B cell (primary cell): ENCODE measurements around the gene RALGAPB. TPM values are rescaled to one million over a fixed set of nuclear protein-coding genes. Genes with fewer than 3 reads are reported as not detected.

Source experiments
- ATAC-seq: fragments of 200-7000 bp; cut with Tn5 transposase; one replicate; pipeline ENCODE4 v1.10.0; 2021; ENCODE audit warnings: low read depth, mild to moderate bottlenecking, moderate number of reproducible peaks, moderate library complexity
- CTCF ChIA-PET: fragments of 350-600 bp; sonication (Branson Sonifier 250); formaldehyde crosslinking; loops from one replicate; lab custom pipeline; 2021; ENCODE audit warnings: antibody characterized with exemption, inconsistent platforms; lab: Charles Lee
- POLR2A ChIA-PET: fragments of 350-600 bp; sonication (Branson Sonifier 250); formaldehyde crosslinking; loops from one replicate; lab custom pipeline; 2021; ENCODE audit warnings: antibody characterized with exemption; lab: Charles Lee
- DNase-seq: peaks from one replicate; pipeline ENCODE4 v3.0.0; 2013
- H2AFZ ChIP-seq: 2 replicates; pipeline ENCODE4 v1.6.1; 2012; ENCODE audit warnings: mild to moderate bottlenecking, low read depth, low read length; ENCODE audit not compliant: insufficient read depth, poor library complexity, severe bottlenecking
- H3K27ac ChIP-seq, 2 donors: 1 replicate in 1 of 2; 2 replicates in 1 of 2; pipeline ENCODE4 v1.5.1; 2012 to 2013; ENCODE audit warnings: low read length in 2 of 2, mild to moderate bottlenecking in 2 of 2, moderate library complexity in 1 of 2
- H3K27me3 ChIP-seq, 4 experiments: fragments of 200-600 bp in 1 of 4; sonication (generic) in 1 of 4; replicated peaks in 1 of 4; 1 replicate in 2 of 4; 2 replicates in 2 of 4; pipeline versions ENCODE4 v1.6.1 to v1.7.0; 2013 to 2016; ENCODE audit warnings: low read length in 3 of 4, mild to moderate bottlenecking in 2 of 4, mixed read lengths in 1 of 4, moderate library complexity in 1 of 4; ENCODE audit not compliant: insufficient read depth in 4 of 4, control insufficient read depth in 3 of 4; ENCODE audit errors: control extremely low read depth in 1 of 4
- H3K36me3 ChIP-seq, 2 experiments: replicated peaks in 1 of 2; 1 replicate in 1 of 2; 2 replicates in 1 of 2; pipeline versions ENCODE4 v1.6.1 to v1.7.1; 2013; ENCODE audit warnings: low read length in 1 of 2; ENCODE audit not compliant: insufficient read depth in 2 of 2, control insufficient read depth in 1 of 2; ENCODE audit errors: control extremely low read depth in 1 of 2, extremely low read depth in 1 of 2
- H3K4me1 ChIP-seq, 2 donors: fragments of 200-600 bp in 1 of 2; sonication (generic) in 1 of 2; 1 replicate in 1 of 2; 2 replicates in 1 of 2; pipeline versions ENCODE4 v1.5.1 to v1.6.1; 2013 to 2017; ENCODE audit warnings: low read length in 2 of 2; ENCODE audit not compliant: control insufficient read depth in 2 of 2, insufficient read depth in 2 of 2
- H3K4me2 ChIP-seq: replicated peaks from 2 replicates; pipeline ENCODE3; 2012; ENCODE audit warnings: mild to moderate bottlenecking, low read depth, low read length; ENCODE audit not compliant: poor library complexity, severe bottlenecking
- H3K4me3 ChIP-seq, 5 experiments: fragments of 200-600 bp in 1 of 5; sonication (generic) in 1 of 5; 1 replicate in 3 of 5; 2 replicates in 2 of 5; pipeline versions ENCODE4 v1.5.1 to v1.7.0; 2011 to 2016; ENCODE audit warnings: low read length in 4 of 5, mild to moderate bottlenecking in 4 of 5, low read depth in 2 of 5, control low read depth in 1 of 5, moderate library complexity in 1 of 5; ENCODE audit not compliant: insufficient read depth in 1 of 5; ENCODE audit errors: control extremely low read depth in 1 of 5, extremely low read depth in 1 of 5
- H3K79me2 ChIP-seq: fragments of 200-600 bp; sonication (generic); one replicate; pipeline ENCODE4 v1.6.0; 2016; ENCODE audit warnings: low read length; ENCODE audit not compliant: control insufficient read depth, insufficient read depth
- H3K9ac ChIP-seq: fragments of 200-600 bp; sonication (generic); 2 replicates; pipeline ENCODE4 v1.6.1; 2017; ENCODE audit warnings: mild to moderate bottlenecking, low read length, moderate library complexity
- H3K9me3 ChIP-seq, 3 donors: one replicate each; pipeline versions ENCODE4 v1.6.1 to v1.7.1; 2013; ENCODE audit warnings: low read length in 2 of 3; ENCODE audit not compliant: control insufficient read depth in 2 of 3, insufficient read depth in 1 of 3; ENCODE audit errors: control extremely low read depth in 1 of 3
- H4K20me1 ChIP-seq: 2 replicates; pipeline ENCODE4 v1.6.0; 2012; ENCODE audit warnings: mild to moderate bottlenecking, low read length; ENCODE audit not compliant: insufficient read depth, control insufficient read depth, poor library complexity, severe bottlenecking
- H3K27ac Mint-ChIP-seq: one replicate; pipeline ENCODE4 v1.8.0; 2021; ENCODE audit warnings: mixed read lengths
- H3K27me3 Mint-ChIP-seq: one replicate; pipeline ENCODE4 v1.8.0; 2021; ENCODE audit warnings: mixed read lengths
- H3K4me1 Mint-ChIP-seq: one replicate; pipeline ENCODE4 v1.8.0; 2021; ENCODE audit warnings: mixed read lengths
- H3K4me3 Mint-ChIP-seq: one replicate; pipeline ENCODE4 v1.8.0; 2021; ENCODE audit warnings: mixed read lengths
- H3K9me3 Mint-ChIP-seq: one replicate; pipeline ENCODE4 v1.8.0; 2022; ENCODE audit warnings: mixed read lengths; ENCODE audit not compliant: insufficient read depth
- CTCF ChIP-seq: fragments of 200-600 bp; IDR thresholded peaks from one replicate; pipeline ENCODE4 v1.8.0; 2022; ENCODE audit warnings: antibody characterized with exemption, mild to moderate bottlenecking
- EZH2 ChIP-seq: IDR thresholded peaks from 2 replicates; pipeline ENCODE4 v1.6.1; 2012; ENCODE audit warnings: borderline replicate concordance, low read depth, mild to moderate bottlenecking, moderate library complexity, low read length; ENCODE audit not compliant: insufficient read depth, poor library complexity, severe bottlenecking
- WGBS: methylation state at CpG from one replicate; pipeline ENCODE4 v1.1.5; 2013; ENCODE audit warnings: missing lambda C conversion rate; ENCODE audit not compliant: insufficient coverage; 5-methylcytosine and 5-hydroxymethylcytosine counted together
- intact Hi-C: fragments of 100-400 bp; cut with micrococcal nuclease; formaldehyde crosslinking; loops from one replicate; pipeline ENCODE4 v1.10.0; 2022
- polyA plus RNA-seq: library from polyadenylated mRNA; depleted of rRNA; stranded (reverse); fragments of >200 nt; gene quantifications from 2 replicates; pipeline ENCODE4 v1.2.3, GENCODE V29; 2012
- total RNA-seq, 2 donors: library from RNA; stranded (reverse); fragments of 120-200 nt in 1 of 2; gene quantifications; 1 replicate in 1 of 2; 2 replicates in 1 of 2; pipeline versions ENCODE4 v1.2.3 to v1.2.4, GENCODE V29; 2013 to 2022

RALGAPB gene
- total and polyA plus RNA-seq, 2 donors (not counting 1 experiment from before 2014, with no cell fraction given), result 15.0 to 58.3 TPM

GRCh38 chr20:38569747-38570525 is 97.3 kb downstream of the RALGAPB start:
- Histone ChIP-seq H2AFZ (no peak overlapping the region), H3K36me3 (peaks cover 14 to 73% of the 10 kb centered on the region in 2 experiments), H3K4me3 (no peak overlapping the region), H3K79me2 (no peaks in the 10 kb centered on the region), H3K9ac (no peak overlapping the region), H3K27me3 (no peaks in the 10 kb centered on the region), H3K27ac (no peak overlapping the region), H3K4me1 (no peaks in the 10 kb centered on the region), H3K9me3 (no peaks in the 10 kb centered on the region), H4K20me1 (no peaks in the 10 kb centered on the region), H3K4me2 (no peak overlapping the region)
- TF ChIP-seq EZH2 (no peak), CTCF (no peak)
- H3K4me3 Mint-ChIP-seq, result no peak overlapping the region
- DNase-seq, result no peak
- no peaks in the 10 kb centered on the region for H3K4me1 Mint-ChIP-seq
- POLR2A ChIA-PET, result no interaction called here
- H3K27me3 Mint-ChIP-seq, result no peaks in the 10 kb centered on the region
- H3K9me3 Mint-ChIP-seq, result no peaks in the 10 kb centered on the region
- no peak for ATAC-seq
- intact Hi-C loops, result no loop called here
- CTCF ChIA-PET, result interaction anchor here (0.9 kb wide), 1 partner anchor 30 kb away, joined by 3 read pairs; no protein-coding TSS in a partner anchor
- WGBS, result no CpG with 5 or more reads among the region's 5 CpGs
- H3K27ac Mint-ChIP-seq, result no peak overlapping the region

- H3K27me3 ChIP-seq, result no peaks in the 10 kb centered on the region
- TF ChIP-seq CTCF (no peak), EZH2 (no peak)
- 100% methylated on average over 6 of the region's 7 CpGs for WGBS
Observed at GRCh38 chr20:38573413-38573812, 100.8 kb downstream of the RALGAPB start.

More at GRCh38 chr20:38573413-38573812, 100.8 kb downstream of the RALGAPB start:
- H4K20me1 ChIP-seq, result no peaks in the 10 kb centered on the region
- Mint-ChIP-seq H3K4me3 (no peak overlapping the region), H3K27ac (no peak overlapping the region), H3K9me3 (no peaks in the 10 kb centered on the region), H3K27me3 (no peaks in the 10 kb centered on the region), H3K4me1 (no peaks in the 10 kb centered on the region)
- H3K4me1 ChIP-seq, result no peaks in the 10 kb centered on the region
- H3K36me3 ChIP-seq, result peaks cover 11 to 59% of the 10 kb centered on the region in 2 experiments
- intact Hi-C loops, result no loop called here
- H3K4me2 ChIP-seq, result no peak overlapping the region
- no peaks in the 10 kb centered on the region for H3K9me3 ChIP-seq
- ATAC-seq (no peak), DNase-seq (no peak)
- H3K27ac ChIP-seq, result no peak overlapping the region
- ChIA-PET POLR2A (no interaction called here), CTCF (no interaction called here)
- H3K9ac ChIP-seq, result no peak overlapping the region
- no peak overlapping the region for H2AFZ ChIP-seq
- H3K79me2 ChIP-seq, result no peaks in the 10 kb centered on the region
- no peak overlapping the region for H3K4me3 ChIP-seq
